Measurements from ENCODE around the gene LRRC2. TPM values are rescaled to one million over a fixed set of nuclear protein-coding genes. Genes with fewer than 3 reads are reported as not detected.
"Not testable (repeated sequence)": the region's sequence is repeated elsewhere in the genome, so short reads cannot be mapped to it uniquely, and the experiment has no call there.

The LRRC2 gene
- polyA plus RNA-seq, 10 donors, result 1.9 to 5.3 (median 4.0) TPM

GRCh38 chr3:46585799-46586693, 19.9 kb upstream of the LRRC2 start:
- DNase-seq, result no peak

GRCh38 chr3:46584598-46585467, 18.7 kb upstream of the LRRC2 start:
- DNase-seq, result no peak

- DNase-seq, result no peak
Observed at GRCh38 chr3:46580675-46581074, 14.6 kb upstream of the LRRC2 start.

GRCh38 chr3:46579756-46580286, 13.7 kb upstream of the LRRC2 start:
- DNase-seq, result no peak

GRCh38 chr3:46578973-46579755, 13.1 kb upstream of the LRRC2 start:
- DNase-seq, result no peak

GRCh38 chr3:46577580-46578249, 11.6 kb upstream of the LRRC2 start:
- DNase-seq, result not testable (repeated sequence)

GRCh38 chr3:46576879-46577278, 10.8 kb upstream of the LRRC2 start:
- peak in 1 of 3 donors; percentile 25 for DNase-seq

- no peak for DNase-seq
Observed at GRCh38 chr3:46576386-46576785, 10.3 kb upstream of the LRRC2 start.

GRCh38 chr3:46575577-46576222, 9.6 kb upstream of the LRRC2 start:
- no peak for DNase-seq

- no peak for DNase-seq
Observed at GRCh38 chr3:46574881-46575576, 8.9 kb upstream of the LRRC2 start.

GRCh38 chr3:46574243-46574646, 8.1 kb upstream of the LRRC2 start:
- no peak for DNase-seq

- DNase-seq, result no peak
Observed at GRCh38 chr3:46573701-46574100, 7.6 kb upstream of the LRRC2 start.

- no peak for DNase-seq
Observed at GRCh38 chr3:46571684-46572083, 5.6 kb upstream of the LRRC2 start.

- peak in 2 of 3 donors; percentile 23 to 58 for DNase-seq
Observed at GRCh38 chr3:46565607-46566039, 479 bp downstream of the LRRC2 start.

- DNase-seq, result no peak
Observed at GRCh38 chr3:46565077-46565476, 1.0 kb downstream of the LRRC2 start.

- DNase-seq, result no peak
Observed at GRCh38 chr3:46564190-46565021, 1.7 kb downstream of the LRRC2 start.

- no peak for DNase-seq
Observed at GRCh38 chr3:46561951-46562350, 4.2 kb downstream of the LRRC2 start.

- no peak for DNase-seq
Observed at GRCh38 chr3:46561511-46561910, 4.6 kb downstream of the LRRC2 start.

Data from muscle of back (tissue), 11 donors.